AG04450 (cell line): Measurements from ENCODE around the gene C5AR1. TPM values are rescaled to one million over a fixed set of nuclear protein-coding genes. Genes with fewer than 3 reads are reported as not detected.

Source experiments
- CTCF ChIA-PET: fragments of 300-600, 350-600 bp; formaldehyde crosslinking; extraction: SDS; loops from one replicate; lab custom pipeline; 2022; ENCODE audit warnings: antibody characterized with exemption, inconsistent platforms; lab: Charles Lee
- POLR2A ChIA-PET: fragments of 350-600 bp; formaldehyde crosslinking; extraction: SDS; loops from one replicate; lab custom pipeline; 2021; ENCODE audit warnings: antibody characterized with exemption, inconsistent platforms; lab: Yijun Ruan, JAX
- DNase-seq: peaks from one replicate; pipeline ENCODE4 v3.0.0-alpha.2; 2011; ENCODE audit warnings: low read depth, low spot score
- H3K27ac ChIP-seq: one replicate; pipeline ENCODE4 v1.5.1; 2012; ENCODE audit warnings: low read depth, low read length, control low read depth
- H3K27me3 ChIP-seq: one replicate; pipeline ENCODE4 v1.6.0; 2012; ENCODE audit warnings: low read length; ENCODE audit not compliant: control insufficient read depth, insufficient read depth
- H3K4me3 ChIP-seq: 2 replicates; pipeline ENCODE4 v1.5.1; 2011; ENCODE audit warnings: mild to moderate bottlenecking, low read depth, low read length, control low read depth
- H3K9me3 ChIP-seq: 2 replicates; pipeline ENCODE4 v1.5.1; 2012; ENCODE audit warnings: low read length; ENCODE audit not compliant: control insufficient read depth, insufficient read depth
- CTCF ChIP-seq: IDR thresholded peaks from 2 replicates; pipeline ENCODE4 v1.5.1; 2011; ENCODE audit warnings: low read depth, low read length, control low read depth, inconsistent platforms
- polyA plus RNA-seq: library from polyadenylated mRNA; depleted of rRNA; stranded (reverse); fragments of >200 nt; gene quantifications from 2 replicates; pipeline ENCODE4 v1.2.3, GENCODE V29; 2011; rRNA removed

Gene C5AR1
- polyA plus RNA-seq, 1 experiment = 0.53 TPM

DNA sequence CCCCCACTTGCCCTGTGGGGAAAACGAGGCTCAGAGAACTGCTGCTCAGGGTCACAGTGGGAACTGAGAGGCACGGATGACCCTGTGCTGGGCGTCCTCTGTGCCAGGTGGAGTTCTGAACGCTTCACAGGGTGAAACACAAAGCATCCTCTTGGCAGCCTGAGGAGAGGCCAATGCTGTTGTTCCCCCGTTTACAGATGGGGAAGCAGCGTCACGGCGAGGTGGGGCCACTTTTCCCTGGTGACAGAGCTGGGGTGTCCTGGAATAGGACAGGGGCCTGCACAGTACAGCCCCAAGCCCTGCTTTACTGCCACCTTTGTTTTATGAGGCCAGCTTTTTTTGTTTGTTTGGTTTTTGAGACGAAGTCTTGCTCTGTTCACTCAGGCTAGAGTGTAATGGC, 61.6 kb downstream of the C5AR1 start:
- no peak for DNase-seq
- ChIA-PET POLR2A (interaction anchor here (0.6 kb wide), 1 partner anchor 22 kb away, joined by 3 read pairs; the partner anchor contains the start of gene DHX34), CTCF (interaction anchor here (3.8 to 4.4 kb wide), 2 partner anchors 21 to 22 kb away, joined by 17 to 28 read pairs; partner anchors contain the start of gene DHX34)
- Histone ChIP-seq H3K4me3 (no peak overlapping the region), H3K9me3 (no peaks in the 10 kb centered on the region), H3K27ac (no peak overlapping the region), H3K27me3 (no peaks in the 10 kb centered on the region)
- no peak for TF ChIP-seq CTCF

Other genes starting within 250 kb of the C5AR1 start
- 4.9 and 7.3 TPM in 2 replicates for gene ZC3H4, start 196.1 kb upstream of the C5AR1 start, polyA plus RNA-seq
- gene SAE1, start 179.0 kb upstream of the C5AR1 start, polyA plus RNA-seq = 142 and 165 TPM in 2 replicates
- 3.6 and 4.4 TPM in 2 replicates for gene BBC3, start 78.7 kb upstream of the C5AR1 start, polyA plus RNA-seq
- 5.0 and 6.6 TPM in 2 replicates for gene CCDC9, start 53.3 kb upstream of the C5AR1 start, polyA plus RNA-seq
- gene INAFM1, start 35.0 kb upstream of the C5AR1 start, polyA plus RNA-seq = 2.4 and 5.0 TPM in 2 replicates
- not detected in 2 replicates for gene C5AR2, start 22.3 kb downstream of the C5AR1 start, polyA plus RNA-seq
- gene DHX34, start 39.5 kb downstream of the C5AR1 start, polyA plus RNA-seq = 4.2 and 6.0 TPM in 2 replicates
- 21.6 and 27.2 TPM in 2 replicates for gene MEIS3, start 109.7 kb downstream of the C5AR1 start, polyA plus RNA-seq
- gene SLC8A2, start 162.0 kb downstream of the C5AR1 start, polyA plus RNA-seq = 0.05 TPM in 1 of 2 replicates, not detected in the other
- 5.7 and 7.4 TPM in 2 replicates for gene KPTN, start 174.4 kb downstream of the C5AR1 start, polyA plus RNA-seq
- gene NAPA, start 205.2 kb downstream of the C5AR1 start, polyA plus RNA-seq = 84.1 and 102 TPM in 2 replicates